SIG-M5 (cell line): ENCODE measurements around the gene ELL2.
A peak's percentile ranks its signal among the peaks of the same experiment; 100 is the strongest.
"Not testable (repeated sequence)": the region's sequence is repeated elsewhere in the genome, so short reads cannot be mapped to it uniquely, and the experiment has no call there.

Source experiments
- DNase-seq: peaks from one replicate; lab custom pipeline; 2025; lab: John Stamatoyannopoulos, UW

Gene ELL2

DNA sequence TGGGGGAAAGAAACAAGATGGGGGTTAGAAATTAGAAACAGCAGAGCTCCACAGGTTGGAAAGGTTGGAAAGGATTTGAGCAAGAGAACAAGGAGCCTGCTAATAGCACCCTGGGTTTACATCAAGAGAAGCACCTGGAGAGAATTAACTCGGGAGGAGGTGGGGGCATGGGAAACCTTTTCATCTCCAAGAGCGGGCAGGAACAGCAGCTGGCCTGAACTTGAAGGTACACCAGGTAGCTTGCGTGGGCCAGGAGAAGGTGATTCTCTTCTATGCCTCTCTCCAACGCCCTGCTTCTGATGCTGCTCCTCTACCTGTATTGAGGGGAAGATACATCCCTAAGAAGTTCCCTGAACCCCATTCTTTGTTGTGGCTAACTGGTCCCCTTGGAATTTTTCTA, 102.0 kb downstream of the ELL2 start:
- no peak for DNase-seq

DNA sequence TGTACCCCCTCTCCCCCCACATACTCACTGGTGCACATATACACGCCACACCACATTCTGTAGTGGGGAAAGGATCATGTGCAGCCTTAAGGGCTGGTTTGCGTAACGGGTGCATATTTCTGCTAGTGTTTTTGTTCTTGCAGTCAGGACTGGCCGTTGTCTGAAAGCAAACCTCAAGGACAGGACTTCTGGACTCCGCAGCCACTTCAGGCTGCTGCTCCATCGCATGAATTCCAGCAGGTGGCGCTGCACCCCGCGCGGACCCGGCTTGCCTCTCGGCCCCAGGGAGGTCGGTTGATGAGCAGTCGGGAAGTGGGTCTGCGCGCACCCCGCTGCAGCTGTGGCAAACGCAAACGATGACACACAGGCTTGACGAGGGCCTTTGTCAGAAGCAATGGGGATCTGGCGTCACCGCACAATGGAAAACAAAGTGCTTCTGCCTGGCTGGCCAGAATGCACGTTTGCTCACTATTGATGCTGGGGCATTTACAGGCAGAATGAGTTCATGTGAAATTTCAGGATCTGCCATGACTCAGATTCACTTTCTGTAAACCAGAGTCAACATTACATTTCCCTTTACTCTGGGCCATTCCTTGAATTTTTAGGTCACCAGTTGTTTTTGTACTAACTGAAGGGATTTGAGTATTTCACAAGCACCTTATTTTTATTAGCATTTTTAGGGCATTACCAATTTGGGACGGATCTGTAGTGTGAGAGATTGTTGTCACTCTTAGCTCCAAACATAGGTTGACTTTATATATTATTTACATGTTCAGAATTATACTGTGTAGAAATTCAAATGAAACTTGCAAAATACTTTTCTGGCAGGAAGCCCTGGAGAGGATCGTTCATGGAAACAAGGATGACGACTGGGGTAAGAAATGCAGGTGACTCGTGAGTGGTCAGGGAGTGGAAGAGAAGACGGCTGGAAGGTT, 102.7 kb downstream of the ELL2 start:
- peak; percentile 62 for DNase-seq

DNA sequence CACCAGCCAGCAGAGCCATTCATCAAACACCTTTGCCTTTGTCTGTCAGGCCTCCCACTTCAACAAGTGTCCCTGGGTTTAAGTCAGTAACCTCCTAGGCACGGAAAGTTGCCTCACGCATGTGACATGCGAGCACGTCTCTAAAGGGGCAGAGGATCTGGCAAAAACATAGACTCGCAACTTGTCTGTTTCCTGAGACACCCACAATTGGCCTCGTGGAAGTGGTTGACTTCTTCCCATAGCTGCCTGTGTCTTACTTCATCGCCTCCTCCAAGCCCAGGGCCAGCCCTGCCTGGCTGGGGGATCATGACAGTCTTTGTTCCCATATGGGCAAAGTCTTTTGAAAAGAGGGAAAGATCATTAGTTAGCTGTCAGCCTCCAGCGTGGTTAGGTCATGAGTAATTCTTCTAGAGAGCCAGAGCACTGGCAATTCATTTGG, 103.6 kb downstream of the ELL2 start:
- DNase-seq: no peak

DNA sequence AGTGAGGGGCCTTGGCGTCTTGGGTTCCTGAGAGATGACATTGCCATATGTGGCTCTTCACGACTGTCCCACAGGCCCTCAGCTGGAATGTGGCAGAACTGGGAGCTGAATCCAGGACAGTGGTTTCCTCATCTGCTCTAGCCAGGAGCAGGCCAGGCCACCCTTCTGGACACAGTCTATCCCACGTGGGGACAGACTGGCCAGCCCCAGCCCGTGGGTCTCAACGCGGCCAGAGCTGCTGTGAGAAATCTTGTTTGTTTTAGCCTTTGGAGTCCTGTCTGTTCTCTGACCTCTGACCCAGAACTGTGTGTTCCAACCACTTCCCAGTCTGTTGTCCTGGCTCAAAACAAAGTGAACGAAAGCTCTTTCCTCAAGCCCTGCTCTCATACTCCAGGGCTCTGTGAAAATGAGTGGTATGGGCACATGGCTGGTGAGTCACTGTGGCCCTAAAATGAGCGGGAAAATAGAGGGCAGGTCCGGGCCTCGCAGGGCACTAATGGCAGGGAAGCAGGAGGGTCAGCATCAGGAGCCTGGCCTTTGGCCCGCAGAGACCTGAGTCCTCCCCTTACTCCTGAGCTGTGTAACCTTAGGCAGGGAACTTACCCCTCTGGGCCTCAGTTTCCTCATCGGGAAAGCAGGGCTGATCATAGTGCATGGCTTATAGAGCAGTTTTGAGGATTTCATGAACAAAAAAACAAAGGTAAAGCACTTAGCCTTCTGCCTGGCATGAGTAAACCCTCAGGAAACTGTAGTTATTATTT, 104.3 kb downstream of the ELL2 start:
- no peak for DNase-seq

DNA sequence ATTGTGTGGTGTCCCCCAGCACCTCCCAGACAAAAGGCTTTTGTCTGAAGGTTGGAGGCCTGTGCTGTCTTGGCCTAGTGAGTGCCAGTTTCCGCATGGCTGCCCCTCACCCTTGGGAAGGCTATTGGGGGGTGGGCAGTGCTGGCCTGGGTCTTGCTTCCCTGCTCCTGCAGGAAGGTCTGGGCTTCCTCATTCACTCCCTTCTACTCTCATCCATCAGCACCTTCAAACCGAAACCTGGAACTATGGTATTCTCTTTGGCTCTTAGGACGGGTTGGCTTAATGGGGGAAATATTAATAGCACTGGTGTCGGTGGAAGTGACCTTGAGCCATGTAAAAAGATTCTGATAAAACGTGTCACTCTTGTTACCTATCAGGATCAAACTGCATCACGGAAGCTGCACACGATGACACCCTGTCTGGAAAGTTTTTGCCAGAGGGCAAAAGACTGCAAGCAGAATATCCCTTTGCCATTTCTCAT, 105.1 kb downstream of the ELL2 start:
- DNase-seq: no peak

DNA sequence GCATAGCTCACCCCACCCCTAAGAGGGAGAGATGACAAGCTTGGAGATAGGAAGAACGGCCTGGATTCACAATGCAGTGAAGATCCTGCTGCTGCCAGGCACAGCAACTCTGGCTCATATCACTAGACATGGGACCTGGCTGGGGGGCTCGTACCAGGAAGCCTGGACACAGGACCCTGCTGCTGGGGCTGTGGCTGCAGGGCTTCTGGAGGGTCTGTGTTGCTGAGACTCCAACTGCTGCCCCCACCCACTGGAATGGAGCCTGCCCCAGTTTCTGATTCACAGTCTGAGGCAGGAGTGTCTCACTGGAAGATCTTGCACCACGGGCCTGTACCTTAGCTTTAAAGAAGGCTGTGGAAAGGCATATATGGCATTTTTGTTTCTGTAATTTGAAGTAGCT, 108.2 kb downstream of the ELL2 start:
- no peak for DNase-seq

DNA sequence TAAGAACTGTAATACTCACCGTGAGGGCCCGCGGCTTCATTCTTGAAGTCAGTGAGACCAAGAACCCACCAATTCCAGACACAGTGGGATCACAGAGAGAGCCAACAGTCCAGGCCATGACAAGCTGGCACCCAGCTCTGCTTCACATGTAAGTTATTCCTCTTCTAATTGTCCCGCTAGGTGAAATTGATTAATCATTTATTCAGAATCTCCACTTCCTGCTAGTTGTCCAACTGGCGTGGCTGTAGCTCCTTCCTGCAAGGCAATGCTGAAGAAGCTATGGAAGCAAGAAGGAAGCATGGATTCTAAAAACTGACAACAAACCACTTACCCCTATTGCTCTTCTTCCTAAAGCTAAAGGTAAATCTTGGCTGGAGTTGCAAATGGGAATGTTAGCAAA, 109.1 kb downstream of the ELL2 start:
- no peak for DNase-seq

DNA sequence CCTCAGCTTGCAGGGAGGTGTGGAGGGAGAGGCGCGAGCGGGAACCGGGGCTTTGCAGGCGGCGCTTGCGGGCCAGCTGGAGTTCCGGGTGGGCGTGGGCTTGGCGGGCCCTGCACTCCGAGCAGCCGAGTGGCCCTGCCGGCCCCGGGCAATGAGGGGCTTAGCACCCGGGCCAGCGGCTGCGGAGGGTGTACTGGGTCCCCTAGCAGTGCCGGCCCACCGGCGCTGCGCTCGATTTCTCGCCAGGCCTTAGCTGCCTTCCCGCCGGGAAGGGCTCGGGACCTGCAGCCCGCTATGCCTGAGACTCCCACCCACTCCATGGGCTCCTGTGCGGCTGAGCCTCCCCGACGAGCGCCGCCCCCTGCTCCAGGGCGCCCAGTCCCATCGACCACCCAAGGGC, 110.5 kb downstream of the ELL2 start:
- DNase-seq: not testable (repeated sequence)

DNA sequence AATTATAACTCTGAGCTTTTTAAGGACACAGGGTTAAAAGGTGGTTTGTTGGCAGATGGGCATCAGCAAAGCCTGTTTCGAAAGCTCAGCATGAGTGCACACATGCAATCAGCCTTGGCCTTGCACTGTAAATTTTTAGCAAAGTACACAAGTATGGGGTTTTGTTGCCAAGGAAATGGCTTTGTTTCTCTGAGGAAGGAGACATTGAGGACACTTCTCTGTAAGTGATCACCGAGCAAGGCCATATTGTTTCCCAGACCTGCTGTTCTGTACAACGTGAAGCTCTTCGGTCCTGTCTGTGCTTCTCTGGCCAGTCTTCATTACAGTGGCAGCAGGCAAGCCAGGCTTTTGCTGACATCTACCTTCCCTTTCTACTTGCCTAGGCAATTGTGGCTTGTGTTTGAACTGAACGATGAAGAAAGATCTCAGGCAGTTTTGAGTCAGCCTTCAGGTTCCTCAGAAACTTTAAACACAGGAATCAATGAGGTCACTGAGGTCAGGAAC, 111.2 kb downstream of the ELL2 start:
- DNase-seq: no peak

DNA sequence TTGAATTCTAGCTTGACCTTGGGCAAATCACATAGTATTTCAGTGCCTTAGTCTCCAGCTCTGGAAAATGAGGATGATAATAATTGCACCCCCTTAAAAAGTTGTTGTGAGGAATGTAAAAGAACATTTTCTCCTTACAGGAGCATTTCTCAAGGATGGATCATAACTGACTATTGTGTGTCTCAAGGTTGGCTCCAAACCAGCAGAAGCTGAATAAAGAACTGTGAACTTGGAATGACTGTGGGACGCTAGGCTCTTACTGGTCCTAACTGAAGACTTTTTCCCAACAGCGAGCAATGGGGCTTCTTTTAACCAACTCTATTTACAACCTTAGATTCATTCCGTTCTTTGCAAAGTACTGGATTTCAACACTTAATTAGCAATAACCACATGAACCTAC, 113.0 kb downstream of the ELL2 start:
- no peak for DNase-seq

DNA sequence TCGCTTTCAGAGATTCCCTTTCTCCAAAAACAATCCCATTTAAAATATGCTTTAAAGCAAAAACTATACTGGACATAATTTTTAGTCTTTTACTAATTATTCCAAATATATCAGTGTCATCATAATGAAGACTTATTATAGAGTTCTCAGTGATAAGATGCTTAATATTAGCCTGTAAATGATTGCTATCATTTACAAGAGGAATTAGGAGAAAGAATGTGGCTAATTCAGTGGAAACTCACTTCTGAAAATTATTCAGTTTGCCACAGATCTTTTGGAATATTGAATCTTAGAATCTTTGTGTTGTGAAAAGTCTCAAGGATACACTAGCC, 114.4 kb downstream of the ELL2 start:
- no peak for DNase-seq

DNA sequence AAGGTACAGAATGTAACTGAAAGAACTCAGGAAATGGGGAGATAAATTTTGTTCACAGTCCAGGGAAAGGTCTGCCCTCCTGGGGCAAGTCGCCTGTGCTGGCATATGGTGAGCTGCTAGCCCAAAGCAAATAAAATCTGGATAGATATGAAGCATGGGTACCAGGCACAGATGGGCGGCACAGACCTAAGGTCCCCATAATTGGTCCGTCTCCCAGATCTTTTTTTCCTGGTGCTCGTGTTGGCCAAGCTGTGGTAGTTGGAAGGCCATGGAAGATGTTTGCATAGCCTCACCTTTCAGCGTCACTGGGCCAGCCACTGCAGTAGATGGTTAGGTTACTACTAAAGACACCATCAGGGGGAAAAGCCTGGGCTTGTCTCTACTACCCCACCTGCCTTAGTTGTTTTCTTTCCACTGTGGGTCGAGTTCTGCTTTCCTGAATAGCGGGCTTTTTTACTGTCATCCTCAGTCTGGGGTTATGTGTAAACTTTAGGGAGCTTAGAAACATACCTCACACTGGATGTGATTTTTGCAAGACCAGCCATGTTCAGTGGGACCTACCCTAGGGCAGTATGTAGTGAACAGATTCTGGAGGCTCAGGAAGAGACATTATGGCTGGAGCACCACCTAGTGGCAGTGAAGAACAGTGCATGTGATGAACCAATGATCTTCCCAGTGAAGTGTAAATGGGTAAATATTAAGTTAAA, 114.9 kb downstream of the ELL2 start:
- DNase-seq: peak; percentile 9

DNA sequence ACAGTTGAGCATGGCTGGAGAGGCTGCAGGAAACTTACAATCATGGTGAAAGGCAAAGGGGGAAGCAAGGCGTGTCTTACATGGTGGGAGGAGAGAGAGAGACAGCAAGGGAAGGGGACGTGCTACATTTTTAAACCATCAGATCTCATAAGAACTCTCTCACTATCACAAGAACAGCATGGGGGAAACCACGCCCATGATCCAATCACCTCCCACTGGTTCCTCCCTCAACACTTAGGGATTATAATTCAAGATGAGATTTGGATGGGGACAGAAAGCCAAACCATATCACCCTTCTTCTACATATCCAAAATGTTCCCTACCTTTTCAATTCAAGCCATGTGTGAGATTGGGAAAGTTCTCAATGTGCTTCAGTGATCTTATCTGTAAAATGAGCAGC, 116.3 kb downstream of the ELL2 start:
- DNase-seq: no peak

DNA sequence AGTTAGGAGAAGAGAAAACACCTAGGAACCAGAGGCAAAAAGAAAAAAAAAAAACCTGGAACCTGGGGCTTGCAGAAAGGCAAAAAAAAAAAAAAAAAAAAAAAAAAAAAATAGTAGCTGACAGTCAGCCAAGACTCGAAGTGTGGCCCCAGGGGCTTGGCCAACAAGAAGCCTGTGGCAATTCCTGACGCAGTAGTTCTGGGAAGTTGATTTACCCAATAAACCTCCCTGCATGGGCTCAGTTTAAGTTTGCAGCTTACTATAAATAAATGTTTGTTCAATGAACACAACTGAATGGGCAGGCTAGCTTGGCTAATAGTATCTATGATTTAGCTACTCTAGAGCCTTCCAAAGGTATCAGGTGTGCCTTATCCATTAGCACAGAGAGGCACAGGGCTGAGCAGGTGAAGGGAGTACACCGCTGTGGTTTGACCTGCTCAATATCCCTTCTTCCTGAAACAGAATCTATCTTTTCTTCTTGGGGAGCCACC, 117.9 kb downstream of the ELL2 start:
- no peak for DNase-seq

DNA sequence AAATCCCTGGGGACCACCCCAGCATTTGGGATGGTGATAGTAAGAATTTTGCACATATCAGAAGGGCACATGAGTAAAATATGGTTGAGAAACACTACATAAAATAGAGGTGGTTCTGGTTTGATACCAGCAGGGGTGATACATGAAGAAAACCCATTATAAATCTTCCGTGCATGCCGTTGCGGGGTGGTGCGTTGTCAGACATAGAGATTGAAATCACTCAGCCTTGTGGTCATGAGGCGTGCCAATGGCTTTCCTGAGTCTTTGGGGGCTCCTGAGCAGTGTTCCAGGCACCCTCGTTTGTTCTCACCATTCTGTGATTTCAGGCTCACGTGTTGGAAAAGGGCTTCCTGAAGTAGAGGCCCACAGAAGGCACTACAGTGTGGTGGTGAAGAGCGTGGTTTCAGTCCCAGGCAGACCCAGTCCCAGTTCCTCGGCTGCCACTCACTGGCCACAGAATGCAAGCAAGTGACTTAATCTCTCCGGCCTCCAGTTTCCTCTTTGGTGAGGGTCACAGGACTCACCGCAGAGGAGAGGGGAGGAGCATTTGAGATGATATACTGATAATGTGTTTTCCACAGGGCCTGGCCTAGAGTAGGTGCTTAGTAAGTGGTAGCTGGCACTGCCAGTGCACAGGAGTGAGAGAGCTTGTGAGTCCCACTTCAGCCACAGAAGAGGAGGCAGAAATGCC, 118.7 kb downstream of the ELL2 start:
- peak; percentile 70 for DNase-seq

DNA sequence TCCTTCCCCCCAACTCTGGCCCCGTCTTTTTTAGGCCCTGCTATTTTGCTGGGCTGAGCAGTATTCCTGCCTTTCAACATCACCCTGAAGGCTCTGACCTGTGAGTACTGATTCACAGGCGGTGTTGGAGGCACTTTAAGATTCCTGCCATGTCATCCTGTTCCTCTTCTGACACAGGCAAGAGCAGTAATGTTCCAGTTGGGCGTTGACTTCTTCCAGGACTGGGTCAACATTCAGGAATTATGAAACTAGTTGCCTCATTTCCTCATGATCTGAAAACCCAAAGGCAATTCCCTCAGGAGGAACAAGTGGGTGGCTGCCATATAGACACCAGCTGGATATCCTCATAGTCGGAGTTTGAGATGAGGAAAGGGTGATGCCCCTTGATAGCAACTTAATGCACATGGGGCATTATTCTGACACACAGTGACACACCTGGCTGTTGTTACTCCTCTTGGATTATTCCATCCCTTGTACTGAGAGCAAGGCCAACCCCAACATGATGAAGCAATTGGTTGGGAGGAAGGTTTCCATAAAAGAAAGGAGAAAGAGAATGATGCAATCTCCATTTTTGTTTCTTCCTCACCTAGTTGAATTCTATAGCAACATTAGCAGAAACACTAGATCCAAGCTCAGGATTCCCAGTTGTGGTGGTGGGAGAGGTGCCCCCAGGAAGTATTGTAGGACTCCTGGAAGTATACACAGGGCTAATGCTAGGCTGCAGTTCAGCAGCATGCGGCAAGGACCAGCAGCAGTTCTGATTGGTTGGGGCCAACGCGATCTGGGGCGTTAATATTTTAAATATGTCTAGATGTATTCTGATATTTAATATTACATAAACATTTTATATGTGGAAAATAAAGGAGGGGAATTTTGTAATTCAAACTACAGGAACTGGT, 119.5 kb downstream of the ELL2 start:
- no peak for DNase-seq

DNA sequence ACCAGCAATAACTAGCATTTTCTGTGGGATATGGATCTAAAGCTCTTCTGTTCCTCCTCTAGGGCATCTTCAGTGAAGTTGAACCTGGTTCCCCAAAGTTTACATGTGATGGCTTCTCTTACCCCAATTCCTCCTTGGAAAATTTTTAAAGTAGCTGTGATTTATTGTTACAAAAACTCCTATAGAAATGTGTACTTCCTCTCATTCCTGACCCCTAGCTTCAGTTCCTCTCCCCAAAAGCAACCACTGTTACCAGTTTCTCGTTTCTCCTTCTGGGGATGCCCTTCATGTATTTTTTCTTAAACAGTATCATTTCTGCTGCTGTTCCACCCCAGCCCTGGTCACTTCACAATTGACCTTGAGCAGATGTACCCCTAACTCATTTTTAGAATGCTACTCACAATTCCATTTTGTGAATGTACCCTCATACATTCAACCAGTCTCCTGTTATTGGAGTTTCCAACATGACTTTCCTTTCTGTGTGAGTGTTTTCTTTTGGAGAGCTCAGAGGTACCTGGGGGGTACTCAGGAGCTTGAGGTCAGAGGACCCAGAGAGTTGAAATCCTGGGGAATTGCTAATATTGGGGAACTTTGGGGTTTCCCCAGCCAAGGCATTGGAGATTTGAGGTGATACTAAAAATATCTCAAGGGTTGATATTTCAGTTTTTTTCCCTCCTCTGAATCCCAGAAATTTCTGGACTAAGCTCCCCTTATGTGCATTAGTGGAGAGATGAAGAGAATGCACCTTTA, 120.5 kb downstream of the ELL2 start:
- DNase-seq: no peak

DNA sequence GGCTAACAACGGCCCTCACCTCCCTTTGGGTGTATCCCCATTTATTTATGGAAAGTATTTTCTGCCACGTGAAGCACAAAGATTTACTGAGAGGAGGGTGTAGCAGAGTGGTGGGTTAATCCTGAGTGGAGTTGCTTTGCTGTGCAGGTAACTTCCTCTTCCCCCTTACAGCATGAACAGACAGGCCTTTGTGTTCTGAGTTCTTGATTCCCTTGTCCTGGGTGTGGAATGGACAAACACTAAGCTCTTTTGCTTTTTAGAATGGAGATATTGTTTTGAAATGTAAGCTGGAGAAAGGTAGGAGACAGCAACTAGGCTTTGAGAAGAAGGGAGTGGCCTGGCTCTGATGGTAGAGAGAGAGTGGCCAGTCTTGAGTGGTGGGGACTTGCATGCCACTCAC, 122.0 kb downstream of the ELL2 start:
- no peak for DNase-seq

DNA sequence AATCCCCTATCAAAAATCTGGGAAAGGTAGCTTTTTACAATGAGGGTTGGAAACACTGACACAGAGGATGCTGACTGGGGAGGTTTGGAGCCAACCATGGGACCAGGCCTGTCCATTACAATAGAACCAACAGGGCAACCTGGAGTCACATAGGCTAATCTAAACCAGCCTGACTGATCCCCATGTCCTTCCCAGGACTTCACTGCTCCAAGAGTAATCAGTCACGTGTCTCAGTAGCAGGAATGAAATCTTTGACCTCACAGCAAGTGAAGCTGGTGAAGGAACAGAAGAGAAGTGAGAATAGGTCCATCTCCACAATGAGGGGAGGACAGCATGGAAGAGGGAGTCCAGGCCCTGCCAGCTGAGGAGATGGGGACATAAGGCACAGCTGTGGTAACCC, 123.1 kb downstream of the ELL2 start:
- no peak for DNase-seq

DNA sequence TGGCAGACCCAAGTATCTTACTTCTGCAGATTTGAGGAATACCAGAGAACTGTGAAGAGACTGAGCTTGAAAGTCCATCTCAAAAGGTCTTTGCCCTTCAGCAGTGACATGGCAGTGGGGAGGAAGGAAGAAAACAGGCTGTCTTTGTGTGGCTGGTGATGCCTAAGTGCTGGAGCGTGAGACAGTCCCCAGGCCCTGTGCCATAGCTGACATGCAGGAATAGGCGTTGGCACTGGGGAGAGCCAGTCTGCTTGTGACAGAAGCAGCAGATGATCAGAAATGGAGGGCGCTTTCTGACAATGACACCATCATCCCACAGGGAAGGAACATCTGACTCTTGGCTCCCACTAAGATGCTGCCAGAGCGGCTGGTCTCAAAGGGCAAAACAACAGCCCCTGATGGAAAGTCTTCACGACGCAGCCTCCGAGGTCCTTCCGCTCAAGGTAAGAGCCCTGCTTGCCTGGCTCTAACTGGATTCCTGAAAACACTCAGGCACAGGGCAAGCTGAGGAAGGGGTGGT, 123.6 kb downstream of the ELL2 start:
- no peak for DNase-seq
